K562 (cell line): ENCODE data around the gene ZNF680.
"Not testable (repeated sequence)": the region's sequence is repeated elsewhere in the genome, so short reads cannot be mapped to it uniquely, and the experiment has no call there.

Experiments
- ARID3A ChIP-seq: IDR thresholded peaks from 2 replicates; pipeline ENCODE4 v1.6.1; 2012; ENCODE audit warnings: low read depth, low read length, improper control_type of control experiment, borderline replicate concordance
- DLX4 ChIP-seq: fragments of 250-450 bp; sonication (Bioruptor Pico); IDR thresholded peaks from 2 replicates; pipeline ENCODE4 v1.6.1; 2021; ENCODE audit warnings: mild to moderate bottlenecking
- HOMEZ ChIP-seq: fragments of 250-450 bp; sonication (Bioruptor Pico); IDR thresholded peaks from 2 replicates; pipeline ENCODE4 v1.4.0; 2020; ENCODE audit warnings: mild to moderate bottlenecking, moderate library complexity

GRCh38 chr7:64570284-64570605 is 7.4 kb upstream of the ZNF680 start:
- not testable (repeated sequence) for TF ChIP-seq ARID3A, DLX4, HOMEZ
